Measurements from ENCODE around the gene ENOX1. TPM values are rescaled to one million over a fixed set of nuclear protein-coding genes. Genes with fewer than 3 reads are reported as not detected.

Gene ENOX1
- total and polyA plus RNA-seq, 8 donors = 0.23 to 2.0 (median 0.94) TPM

DNA sequence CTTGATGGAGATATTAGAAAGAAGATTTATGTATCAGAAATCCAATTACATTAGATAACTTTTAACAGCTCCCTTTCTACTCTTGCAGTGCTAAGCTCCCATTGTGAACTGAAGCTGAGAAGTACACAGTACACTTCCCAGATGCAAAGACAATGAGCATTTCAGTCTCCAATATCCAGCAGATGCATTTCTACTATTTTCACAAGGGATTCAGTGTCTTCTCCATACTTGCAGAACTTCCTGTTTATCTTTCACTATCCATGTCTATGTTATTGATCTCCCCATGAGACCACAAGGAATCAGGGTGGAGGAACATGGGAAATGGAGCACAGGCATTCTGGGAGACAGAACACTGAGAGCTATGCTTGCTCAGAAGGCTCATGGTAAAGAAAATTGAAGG is 207.5 kb downstream of the ENOX1 start:
- Histone ChIP-seq H3K27ac (no peak overlapping the region), H3K9me3 (no peaks in the 10 kb centered on the region), H3K36me3 (no peaks in the 10 kb centered on the region), H3K4me3 (no peak overlapping the region), H3K4me1 (no peaks in the 10 kb centered on the region), H3K27me3 (no peaks in the 10 kb centered on the region)
- TF ChIP-seq, protein P1, sequence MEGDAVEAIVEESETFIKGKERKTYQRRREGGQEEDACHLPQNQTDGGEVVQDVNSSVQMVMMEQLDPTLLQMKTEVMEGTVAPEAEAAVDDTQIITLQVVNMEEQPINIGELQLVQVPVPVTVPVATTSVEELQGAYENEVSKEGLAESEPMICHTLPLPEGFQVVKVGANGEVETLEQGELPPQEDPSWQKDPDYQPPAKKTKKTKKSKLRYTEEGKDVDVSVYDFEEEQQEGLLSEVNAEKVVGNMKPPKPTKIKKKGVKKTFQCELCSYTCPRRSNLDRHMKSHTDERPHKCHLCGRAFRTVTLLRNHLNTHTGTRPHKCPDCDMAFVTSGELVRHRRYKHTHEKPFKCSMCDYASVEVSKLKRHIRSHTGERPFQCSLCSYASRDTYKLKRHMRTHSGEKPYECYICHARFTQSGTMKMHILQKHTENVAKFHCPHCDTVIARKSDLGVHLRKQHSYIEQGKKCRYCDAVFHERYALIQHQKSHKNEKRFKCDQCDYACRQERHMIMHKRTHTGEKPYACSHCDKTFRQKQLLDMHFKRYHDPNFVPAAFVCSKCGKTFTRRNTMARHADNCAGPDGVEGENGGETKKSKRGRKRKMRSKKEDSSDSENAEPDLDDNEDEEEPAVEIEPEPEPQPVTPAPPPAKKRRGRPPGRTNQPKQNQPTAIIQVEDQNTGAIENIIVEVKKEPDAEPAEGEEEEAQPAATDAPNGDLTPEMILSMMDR (IDR thresholded peaks at IDR 0.05) = no peak
- FAIRE-seq (no peak), DNase-seq (no peak), ATAC-seq (no peak)
- intact Hi-C loops (cut with DNase I) = no loop called here

DNA sequence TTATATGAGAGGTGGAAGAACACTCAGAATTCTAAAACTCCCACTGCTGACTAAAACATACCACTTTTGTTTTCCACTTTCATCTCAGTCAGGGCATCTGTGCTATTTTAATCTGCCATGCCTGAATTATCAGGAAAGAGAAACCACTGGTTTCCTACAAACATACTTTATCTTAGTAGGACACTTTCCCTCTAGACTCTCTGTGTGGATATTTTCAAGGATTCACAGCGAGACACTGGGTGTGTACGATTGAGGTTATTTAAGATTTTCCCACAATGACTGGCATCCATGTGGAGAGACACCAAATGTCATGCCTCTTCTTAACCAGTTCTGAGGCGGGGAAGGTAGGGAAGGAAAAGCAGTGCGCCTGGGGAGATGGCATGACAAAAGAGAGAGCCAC is 212.2 kb downstream of the ENOX1 start:
- intact Hi-C loops (cut with DNase I) = no loop called here
- Histone ChIP-seq H3K27ac (no peak overlapping the region), H3K4me1 (no peaks in the 10 kb centered on the region), H3K36me3 (no peaks in the 10 kb centered on the region), H3K9me3 (no peaks in the 10 kb centered on the region), H3K27me3 (no peaks in the 10 kb centered on the region), H3K4me3 (no peak overlapping the region)
- DNase-seq (no peak), FAIRE-seq (no peak), ATAC-seq (no peak)
- TF ChIP-seq, protein P1 (IDR thresholded peaks at IDR 0.05) = no peak
- 81 to 83% methylated on average over 4 of the region's 4 CpGs for WGBS, 2 donors

DNA sequence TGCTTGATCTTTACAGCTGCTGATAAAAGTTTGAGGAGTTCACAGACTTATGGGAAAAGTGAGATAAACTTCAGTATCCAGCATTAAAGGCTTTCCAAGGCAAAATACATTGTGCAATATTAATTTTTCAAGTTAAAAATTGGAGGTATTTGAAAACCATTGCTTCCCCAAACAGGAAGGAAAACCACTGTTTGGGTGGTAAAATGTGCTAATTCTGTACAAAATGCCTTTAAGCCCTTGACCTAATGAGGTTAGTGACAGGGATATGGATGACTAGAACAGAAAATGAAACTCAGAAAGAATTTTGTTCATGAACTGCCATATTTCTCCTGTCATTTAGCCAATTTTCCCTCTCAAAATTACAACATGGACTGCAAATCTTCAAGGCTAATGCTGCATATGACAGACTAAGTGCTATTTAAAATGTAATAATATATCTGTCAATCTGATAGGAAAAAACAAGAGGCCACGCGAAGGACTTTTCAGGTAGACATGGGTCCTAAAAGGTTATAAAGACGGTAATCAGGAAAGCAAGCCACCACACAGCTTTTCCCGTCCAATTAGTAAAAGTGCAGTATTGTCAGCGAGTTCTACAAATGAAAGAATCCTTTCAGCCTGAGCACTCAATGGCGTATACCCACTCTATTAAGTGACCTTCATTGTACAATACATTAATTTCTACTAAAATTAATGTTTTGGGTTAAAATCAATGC is 212.8 kb downstream of the ENOX1 start:
- 66 to 70% methylated on average over 6 of the region's 6 CpGs for WGBS, 2 donors
- DNase-seq = no peak
- Histone ChIP-seq H3K36me3 (no peaks in the 10 kb centered on the region), H3K4me3 (no peak overlapping the region), H3K9me3 (no peaks in the 10 kb centered on the region), H3K27ac (no peak overlapping the region), H3K27me3 (no peaks in the 10 kb centered on the region), H3K4me1 (no peaks in the 10 kb centered on the region)
- no peak for FAIRE-seq
- no peak for ATAC-seq
- TF ChIP-seq, protein P1 (IDR thresholded peaks at IDR 0.05) = no peak
- intact Hi-C loops (cut with DNase I) = no loop called here

DNA sequence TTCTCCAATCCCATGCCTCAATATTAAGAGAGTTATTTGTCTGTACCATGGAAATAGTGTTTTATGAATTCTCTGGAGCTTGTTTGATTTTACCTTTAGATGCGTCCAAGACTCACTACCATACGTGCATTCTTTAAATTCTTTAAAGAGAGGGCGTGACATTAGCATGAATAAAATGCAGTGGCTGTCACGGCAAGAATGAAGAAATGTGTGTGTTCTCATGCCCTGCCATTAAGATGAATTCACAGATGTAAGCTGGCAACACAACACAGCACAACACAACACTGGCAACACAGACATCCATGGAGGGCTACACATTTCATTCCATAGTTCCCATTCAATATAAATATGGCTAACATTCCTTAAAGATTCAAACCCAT is 213.4 kb downstream of the ENOX1 start:
- Histone ChIP-seq H3K27me3 (no peaks in the 10 kb centered on the region), H3K4me1 (no peaks in the 10 kb centered on the region), H3K4me3 (no peak overlapping the region), H3K36me3 (no peaks in the 10 kb centered on the region), H3K27ac (no peak overlapping the region), H3K9me3 (no peaks in the 10 kb centered on the region)
- FAIRE-seq (no peak), DNase-seq (no peak), ATAC-seq (no peak)
- TF ChIP-seq, protein P1 (IDR thresholded peaks at IDR 0.05) = no peak
- intact Hi-C loops (cut with DNase I) = no loop called here
- 29 to 41% methylated on average over 4 of the region's 4 CpGs for WGBS, 2 donors

DNA sequence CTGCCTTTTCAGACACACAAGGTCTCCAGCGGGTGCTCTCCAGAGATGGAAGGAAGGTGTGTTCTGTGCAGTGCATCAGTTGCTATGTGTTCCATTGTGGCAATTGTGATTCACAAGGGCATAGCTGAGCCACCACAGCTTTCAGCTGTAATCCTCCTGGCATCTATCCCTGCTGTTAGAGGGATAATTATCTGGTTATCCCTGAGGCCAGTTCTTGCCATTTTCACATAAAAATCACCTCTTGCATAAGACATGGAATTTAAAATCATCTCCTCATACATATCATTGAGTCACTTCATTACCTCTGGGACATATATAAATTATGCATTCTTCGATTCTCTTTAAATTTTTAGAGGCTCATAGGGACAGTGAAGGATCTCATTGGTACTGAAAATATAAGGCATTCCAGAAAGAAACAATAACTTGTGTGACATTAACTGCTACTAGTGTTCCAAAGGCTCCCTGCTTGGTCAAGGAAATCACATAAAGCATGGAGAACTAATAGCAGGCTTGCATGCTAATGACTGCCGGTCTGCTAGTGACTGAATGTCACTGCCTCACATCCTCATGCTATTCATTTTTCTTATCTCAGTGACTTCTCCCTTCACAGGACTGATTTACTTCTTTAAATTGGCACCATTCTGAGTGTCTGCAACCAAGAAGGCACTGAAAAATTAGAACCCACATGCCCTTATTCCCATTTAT is 214.0 kb downstream of the ENOX1 start:
- FAIRE-seq = no peak
- Histone ChIP-seq H3K27me3 (no peaks in the 10 kb centered on the region), H3K4me3 (no peak overlapping the region), H3K4me1 (no peaks in the 10 kb centered on the region), H3K9me3 (no peaks in the 10 kb centered on the region), H3K36me3 (no peaks in the 10 kb centered on the region), H3K27ac (no peak overlapping the region)
- ATAC-seq = peak in 1 of 4 donors; percentile 13
- no peak for DNase-seq
- intact Hi-C loops (cut with DNase I) = no loop called here
- WGBS, 2 donors = 63 to 72% methylated on average over 3 of the region's 3 CpGs
- TF ChIP-seq, protein P1 (IDR thresholded peaks at IDR 0.05) = no peak
